ENCODE data around the gene HS6ST2.
"Not testable (repeated sequence)": the region's sequence is repeated elsewhere in the genome, so short reads cannot be mapped to it uniquely, and the experiment has no call there.

The HS6ST2 gene

DNA sequence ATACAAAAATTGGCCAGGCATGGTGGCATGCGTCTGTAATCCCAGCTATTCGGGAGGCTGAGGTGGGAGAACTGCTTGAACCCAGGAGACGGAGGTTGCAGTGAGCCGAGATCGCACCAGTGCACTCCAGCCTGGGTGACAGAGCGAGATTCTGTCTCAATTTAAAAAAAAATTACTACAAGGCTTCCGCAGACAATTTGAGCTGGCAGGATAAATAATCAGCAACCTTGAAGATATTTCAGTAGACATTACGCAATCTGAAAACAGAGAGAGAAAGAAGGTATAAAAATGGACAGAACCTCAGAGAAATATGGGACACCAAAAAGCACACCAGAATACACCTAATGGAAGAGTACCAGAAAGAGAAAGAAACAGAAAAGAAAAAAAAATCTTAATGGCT lies 25.3 kb downstream of the HS6ST2 start:
- DNase-seq, result no peak

DNA sequence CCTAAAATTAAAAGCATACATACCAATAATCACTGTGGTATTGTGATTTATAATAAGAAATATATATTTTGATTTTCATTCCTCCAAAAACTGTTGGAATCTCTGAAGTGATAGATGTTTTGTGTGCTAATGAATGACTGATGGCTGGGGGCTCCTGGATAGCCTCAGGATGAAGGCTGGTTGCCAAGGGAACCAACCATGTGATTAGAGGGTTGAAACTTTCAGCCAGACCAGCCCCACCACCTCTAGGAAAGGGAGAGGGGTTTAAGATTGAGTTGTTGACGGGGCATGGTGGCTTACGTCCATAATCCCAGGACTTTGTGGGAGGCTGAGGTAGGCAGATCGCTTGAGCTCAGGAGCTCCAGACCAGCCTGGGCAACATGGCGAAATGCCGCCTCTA lies 34.0 kb downstream of the HS6ST2 start:
- DNase-seq, result no peak

DNA sequence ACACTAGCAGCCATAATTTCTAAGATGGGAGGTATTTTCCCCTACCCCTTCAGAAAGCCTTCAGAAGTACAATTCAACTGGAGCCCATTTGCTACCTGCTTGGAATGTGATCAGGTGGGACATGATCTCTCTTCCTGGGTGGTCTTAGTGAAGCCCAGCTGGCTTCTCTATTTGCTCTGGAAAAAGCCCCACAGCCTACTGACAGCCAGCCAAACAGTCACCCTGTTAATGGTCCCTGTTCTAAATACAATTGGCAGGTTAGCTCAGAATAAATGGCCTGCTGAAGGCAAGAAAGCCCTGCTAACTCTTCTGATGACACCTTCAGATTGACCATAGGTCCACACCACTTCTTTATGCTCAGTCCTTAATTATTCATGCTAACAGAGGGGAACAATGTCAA lies 39.9 kb downstream of the HS6ST2 start:
- no peak for DNase-seq

DNA sequence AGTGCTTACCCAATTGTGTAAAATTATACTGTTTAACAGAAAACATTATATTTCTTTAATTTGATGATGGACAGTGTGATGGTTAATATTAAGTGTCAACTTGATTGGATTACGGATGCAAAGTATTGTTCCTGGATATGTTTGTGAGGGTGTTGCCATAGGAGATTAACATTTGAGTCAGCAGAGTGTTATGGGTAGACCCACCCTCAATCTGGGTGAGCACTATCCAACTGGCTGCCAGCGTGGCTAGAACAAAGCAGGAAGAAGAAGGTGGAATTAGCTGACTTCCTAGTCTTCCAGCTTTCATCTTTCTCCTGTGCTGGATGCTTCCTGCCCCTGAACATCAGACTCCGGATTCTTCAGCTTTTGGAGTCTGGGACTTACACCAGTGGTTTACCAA lies 42.1 kb downstream of the HS6ST2 start:
- no peak for DNase-seq

DNA sequence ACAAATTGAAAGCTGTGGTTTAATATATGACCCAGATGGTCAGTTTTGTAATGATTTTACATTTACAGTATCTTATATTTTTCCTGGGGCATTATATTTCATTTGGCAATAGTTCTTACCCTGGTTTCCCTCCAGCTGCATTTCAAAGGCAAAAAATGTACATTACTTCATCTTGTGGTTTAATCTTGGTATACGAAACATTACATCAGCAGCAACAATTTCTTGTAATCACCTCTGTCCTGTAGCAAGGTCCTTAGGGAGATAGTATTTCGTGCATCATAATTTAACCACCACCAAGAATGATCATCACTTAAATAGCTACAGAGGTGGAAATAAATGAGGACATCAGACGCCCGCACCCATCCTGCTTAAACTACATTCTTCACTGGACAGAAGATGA lies 48.8 kb downstream of the HS6ST2 start:
- no peak for DNase-seq

DNA sequence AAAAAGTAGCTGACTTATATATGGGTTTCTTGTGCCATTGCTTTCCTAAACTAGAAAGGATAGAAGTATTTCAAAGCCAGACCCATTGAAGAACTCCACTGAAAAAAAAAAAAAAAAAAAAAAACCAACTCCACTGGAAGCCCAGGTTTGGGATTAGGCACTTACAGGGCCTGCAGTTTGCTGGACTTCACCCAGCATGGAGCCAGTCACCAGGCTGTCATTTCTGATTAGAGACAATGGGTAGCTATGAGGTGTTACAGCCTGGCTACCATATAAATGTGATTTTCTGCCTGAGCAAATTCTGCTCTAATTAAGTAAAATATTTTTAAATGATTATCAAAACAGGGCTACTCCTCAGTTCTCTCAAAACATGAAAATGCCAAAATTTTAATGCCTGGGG lies 49.5 kb downstream of the HS6ST2 start:
- no peak for DNase-seq

DNA sequence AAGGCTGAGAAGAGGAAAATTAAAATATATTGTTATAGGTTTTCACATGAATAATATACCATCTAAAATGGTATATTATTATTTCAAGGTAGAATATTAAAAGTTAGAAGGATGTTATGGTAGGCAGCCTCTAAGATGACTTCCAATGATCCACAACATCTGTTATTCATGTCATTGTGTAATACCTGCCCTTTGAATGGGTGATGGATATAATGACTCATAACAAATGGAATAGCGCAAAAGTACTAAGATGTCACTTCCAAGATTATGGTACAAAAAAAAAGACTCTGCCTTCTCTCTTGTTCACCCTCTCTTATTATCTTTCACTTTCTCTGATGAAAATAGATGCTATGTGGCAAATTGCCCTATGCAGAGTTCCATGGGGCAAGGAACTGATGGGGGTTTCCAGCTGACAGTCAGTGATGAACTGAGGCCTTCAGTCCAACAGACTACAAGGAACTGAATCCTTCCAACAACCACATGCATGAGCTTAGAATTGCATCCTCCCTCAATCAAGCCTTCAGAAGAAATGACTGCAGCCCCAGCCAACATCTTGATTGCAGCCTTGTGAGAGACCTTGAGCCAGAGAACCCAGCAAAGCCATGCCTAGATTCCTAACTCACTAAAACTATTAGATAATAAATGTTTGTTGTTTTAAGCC lies 57.7 kb downstream of the HS6ST2 start:
- DNase-seq, result no peak

DNA sequence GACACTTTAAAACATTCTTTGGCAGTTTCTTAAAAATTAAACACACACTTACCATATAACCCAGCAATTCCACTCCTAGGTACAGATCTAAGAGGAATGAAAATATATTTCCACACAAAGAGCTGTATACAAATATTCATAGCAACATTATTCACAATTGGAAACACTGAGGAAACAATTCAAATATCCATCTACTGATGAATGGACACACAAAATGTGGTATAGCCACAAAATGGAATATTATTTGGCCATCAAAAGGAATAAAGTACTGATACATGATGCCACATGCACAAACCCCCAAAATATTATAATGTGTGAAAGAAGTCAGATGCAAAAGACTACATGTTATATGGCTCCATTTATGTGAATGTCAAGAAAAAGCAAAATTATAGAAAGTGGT lies 70.9 kb downstream of the HS6ST2 start:
- DNase-seq, result no peak

DNA sequence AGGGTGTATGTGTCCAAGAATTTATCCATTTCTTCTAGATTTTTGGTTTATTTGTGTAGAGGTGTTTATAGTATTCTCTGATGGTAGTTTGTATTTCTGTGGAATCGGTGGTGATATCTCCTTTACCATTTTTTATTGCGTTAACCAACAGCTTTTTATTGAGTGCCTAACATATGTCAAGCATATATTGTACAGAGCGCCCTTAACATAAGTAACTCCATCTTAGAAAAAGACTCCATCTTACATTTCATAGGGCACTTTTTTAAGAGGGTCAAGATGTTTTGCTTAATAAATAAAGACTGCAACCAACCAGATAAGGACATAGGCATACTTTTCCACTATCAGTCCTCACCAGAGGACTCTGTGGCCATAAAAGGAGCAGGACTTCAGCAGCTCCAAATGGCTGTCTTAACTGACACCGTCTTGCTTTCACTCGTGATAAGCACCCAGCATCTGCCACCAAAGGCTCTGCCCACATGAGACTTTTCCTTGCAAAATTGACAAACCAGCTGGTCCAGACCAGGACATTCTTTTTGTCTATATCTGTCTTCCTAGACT lies 75.0 kb downstream of the HS6ST2 start:
- DNase-seq, result no peak

DNA sequence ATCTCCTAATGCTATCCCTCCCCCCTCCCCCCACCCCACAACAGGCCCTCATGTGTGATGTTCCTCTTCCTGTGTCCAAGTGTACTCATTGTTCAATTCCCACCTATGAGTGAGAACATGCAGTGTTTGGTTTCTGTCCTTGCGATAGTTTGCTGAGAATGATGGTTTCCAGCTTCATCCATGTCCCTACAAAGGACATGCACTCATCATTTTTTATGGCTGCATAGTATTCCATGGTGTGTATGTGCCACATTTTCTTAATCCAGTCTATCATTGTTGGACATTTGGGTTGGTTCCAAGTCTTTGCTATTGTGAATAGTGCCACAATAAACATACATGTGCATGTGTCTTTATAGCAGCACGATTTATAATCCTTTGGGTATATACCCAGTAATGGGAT lies 77.7 kb downstream of the HS6ST2 start:
- not testable (repeated sequence) for DNase-seq

DNA sequence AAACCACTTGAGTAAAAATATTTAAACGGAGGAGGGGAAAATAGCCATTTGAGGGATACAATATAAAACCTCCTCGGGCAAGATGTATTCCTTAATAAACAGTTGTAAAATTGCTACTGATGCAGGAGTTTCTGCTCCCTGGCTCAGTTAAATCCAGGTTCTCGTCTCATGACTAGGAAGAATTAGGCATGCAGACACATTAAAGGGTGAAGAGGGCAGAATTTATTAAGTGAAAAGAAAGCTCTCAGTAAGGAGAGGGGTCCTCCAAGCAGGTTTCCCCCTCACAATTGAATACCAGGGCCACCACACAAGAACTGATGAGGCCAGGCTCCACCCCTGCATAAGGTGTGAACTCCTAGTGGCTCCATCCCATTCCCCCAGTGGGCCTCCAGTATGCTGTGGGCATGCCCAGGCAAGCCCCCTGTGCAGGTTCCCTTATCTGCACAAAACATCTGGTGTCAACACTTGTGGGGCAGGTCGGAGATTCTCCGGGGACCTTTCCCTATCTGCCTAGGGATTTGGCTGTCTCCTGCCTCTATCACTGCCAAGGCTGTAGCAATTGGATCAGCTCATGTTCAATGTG lies 80.4 kb downstream of the HS6ST2 start:
- no peak for DNase-seq

DNA sequence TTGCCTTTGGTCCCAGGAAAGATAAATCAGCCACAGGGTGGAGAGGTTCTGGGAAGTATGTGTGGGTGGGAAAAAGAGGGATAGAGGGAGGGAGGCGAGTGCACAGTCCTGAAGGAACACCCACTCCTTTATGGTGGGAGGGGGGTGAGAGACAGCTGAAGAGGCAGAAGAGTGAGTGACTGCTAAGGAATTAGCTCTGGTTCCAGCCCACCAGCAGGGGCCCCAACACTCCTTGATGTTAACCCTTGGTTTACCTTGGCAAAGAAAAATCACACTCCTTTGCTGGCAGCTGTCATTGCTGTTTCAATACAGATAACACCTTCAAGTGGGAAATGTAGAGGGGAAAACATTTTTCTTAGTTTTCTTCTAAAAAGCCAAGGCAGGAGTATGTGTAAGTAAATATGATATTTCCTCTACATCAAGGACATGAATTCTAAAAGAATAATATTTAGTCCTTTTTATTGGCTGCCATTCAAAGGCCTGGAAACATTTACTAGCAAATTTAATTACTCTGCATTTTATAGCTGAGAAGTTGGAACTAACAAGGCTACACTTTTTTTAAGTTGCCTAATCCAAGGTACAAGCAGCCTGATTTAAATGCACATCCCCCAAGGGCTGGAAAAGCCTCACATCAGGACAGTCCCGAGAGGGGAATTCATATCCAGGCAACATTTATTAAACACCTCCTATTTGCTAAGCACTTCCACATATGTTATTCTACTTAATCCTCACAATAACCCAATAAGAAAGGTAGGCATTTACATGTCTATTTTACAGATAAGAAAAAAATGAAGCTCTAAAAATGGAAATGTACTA lies 81.7 kb downstream of the HS6ST2 start:
- DNase-seq, result no peak

DNA sequence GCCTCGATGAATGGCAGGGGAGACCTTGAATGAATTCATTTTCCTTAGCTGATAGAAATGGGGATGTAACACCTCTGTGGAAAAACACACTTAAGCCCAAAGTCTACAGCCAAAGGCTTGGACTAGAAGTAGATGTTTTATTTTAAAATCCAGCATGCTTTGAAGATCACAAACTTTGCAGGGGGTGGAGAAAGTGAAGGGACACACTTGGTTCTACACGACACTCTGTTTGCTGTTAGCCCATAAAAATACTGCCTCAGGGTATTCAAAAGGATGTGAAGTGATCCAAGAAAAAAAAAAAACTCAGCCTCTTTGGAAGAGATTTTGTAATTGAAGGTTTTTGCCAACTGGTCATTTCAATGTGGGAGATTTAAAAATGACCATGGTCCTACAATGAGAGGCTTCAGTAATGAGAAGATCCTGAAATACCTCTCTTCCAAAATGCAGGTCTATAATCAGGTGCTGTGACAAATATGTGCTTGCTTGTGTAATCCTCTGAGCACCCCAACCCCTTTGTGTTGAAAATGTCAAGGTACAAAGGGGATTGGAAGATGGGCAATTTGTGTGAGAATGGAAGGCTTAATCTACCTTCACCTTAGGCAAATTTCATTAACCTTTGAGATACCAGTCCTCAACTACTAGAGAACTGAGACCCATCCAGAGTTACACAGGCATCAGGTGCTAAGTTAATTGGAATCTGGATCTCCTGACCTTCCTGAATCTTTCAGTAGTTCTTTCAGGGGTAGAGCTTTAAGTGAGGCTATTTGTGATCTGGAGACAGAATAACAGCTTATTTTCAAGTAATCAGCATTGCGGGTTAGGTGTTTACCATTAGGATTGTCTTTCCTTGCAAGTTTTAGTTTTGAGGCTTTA lies 82.5 kb downstream of the HS6ST2 start:
- no peak for DNase-seq

DNA sequence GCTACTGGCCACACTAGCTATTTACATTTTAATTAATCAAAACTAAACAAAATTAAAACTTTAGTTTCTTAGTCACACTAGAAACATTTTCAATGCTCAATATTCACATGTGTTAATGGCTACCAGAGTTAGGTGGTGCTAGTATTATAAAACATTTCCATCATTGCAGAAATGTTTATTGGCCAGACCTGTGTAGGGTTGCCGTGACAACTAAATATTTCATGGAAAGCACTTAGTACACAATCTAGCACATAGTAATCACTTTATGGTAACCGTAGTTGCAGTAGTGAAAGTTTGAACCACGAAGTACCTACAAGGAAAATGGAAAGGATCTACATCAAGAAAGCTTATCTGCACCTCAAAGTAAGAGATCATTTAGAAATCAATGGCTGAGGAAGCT lies 95.9 kb downstream of the HS6ST2 start:
- DNase-seq, result no peak

DNA sequence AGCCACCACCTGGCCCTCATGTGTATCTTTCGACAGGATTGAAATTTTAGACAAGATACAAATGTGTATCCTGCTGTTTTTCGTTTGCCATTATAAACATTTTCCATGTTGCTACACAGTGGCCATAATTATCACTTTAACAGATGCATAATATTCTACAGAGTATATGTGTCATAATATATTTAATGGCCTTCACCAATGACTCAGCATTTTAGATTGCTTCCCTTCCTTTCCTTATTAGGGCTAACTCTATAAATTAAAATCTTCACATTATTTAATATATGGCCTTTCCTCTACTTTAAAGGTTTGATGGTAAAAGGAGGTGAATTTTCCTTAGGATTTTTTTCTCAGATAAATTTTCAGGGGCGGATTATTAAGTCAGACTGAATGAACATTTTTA lies 97.4 kb downstream of the HS6ST2 start:
- DNase-seq, result no peak

DNA sequence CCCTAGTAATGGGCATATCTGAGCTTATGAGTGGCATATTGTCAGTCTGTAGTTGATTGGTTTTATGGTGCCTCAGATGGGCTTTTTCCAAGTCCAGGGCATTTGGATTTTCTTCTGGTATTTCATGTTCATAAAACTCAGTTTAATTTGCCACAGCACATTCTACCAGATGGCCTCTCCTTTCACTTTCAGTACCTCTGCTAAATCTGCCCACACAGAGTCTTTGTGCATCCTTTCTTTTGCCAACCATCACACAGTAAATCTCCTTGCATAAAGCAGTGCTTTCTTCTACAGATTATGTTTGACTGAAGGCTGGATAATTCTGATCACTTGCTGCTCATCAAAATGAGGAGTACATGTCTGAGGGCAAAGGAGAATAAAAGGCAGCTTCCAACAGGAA lies 98.2 kb downstream of the HS6ST2 start:
- no peak for DNase-seq

DNA sequence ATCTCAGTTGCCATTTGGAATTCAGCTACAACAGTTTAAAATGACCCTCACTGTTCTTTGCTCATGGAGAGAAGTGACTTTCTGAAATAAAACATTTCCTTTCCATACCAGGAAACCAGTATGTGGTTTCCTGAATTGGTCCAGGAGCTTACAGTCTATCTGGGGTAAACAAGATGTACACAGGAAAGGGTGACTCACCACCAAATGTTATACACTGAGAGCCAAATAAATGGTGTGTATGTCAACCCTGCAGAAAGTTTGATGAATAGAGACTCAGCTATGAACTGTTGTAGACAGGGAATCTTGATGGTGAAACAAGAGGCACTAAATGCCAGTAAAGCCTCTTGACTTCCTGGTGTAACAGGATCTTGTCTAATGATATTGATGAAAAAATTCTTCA lies 100.4 kb downstream of the HS6ST2 start:
- DNase-seq, result no peak

DNA sequence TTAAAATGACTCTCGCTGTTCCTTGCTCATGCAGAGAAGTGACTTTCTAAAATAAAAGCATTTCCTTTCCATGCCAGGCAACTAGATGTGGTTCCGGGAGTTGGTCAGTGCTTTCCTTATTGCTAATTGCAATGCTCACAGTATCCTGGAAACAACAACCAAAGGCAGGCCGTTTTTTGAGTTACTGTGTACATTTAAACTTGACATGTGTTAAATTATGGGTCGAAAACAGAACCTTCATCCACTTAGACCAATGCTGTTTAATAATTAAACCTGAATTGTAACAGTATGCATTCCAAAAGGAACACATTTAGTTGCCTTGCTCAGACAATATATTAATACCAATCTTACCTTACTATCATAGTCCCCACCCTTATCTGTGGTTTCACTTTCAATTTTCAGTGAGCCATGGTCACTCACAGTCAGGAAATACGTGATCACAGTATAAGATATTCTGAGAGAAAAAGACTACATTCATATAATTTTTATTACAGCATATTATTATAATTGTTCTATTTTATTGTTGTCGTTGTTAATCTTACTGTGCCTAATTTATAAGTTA lies 102.6 kb downstream of the HS6ST2 start:
- no peak for DNase-seq

DNA sequence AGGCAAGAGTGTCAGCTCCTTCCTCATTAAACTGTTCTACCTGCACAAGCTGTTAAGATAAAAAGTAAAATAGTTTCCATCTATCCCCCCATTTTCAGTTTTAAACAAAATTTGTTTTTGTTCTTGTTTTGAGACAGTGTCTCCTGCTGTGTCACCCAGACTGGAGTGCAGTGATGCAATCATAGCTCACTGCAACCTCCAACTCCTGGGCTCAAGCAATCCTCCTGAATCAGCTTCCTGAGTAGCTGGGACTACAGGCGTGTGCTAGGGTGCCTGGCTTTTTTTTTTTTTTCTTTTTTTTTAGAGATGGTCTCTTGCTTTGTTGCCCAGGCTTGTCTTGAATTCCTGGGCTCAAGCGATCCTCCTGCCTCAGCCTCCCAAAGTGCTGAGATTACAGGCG lies 105.4 kb downstream of the HS6ST2 start:
- no peak for DNase-seq

DNA sequence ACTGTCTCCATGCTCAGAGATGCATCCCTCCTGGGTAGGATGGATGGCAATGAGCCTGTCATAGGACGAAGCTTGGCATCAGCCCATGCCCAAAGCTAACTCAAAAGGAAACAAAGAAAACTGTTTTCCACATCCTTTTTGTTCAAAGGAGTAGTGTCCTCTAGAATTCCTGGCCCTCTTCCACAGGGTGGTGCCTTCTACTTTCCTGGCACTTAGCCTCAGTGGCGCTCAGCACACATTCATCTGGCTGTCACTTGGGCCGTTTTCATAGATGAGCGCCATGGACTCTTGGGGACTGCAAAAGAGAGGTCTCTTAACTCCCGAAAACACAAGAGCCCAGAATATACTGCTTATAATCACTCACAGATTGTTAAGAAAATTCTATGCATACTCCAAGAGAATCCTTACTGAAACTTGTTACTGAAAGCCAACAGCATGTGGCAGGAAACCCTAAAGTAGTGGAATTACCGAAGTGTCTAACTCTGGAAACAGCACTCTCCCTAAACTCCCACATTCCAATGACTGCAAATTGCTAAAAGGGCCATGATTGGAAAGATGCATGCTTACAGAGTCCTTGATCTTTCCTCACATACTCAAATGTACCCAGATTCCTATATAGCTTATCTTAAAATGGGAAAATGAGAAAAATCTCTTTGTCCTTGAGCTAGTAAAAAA lies 110.0 kb downstream of the HS6ST2 start:
- DNase-seq, result no peak

DNA sequence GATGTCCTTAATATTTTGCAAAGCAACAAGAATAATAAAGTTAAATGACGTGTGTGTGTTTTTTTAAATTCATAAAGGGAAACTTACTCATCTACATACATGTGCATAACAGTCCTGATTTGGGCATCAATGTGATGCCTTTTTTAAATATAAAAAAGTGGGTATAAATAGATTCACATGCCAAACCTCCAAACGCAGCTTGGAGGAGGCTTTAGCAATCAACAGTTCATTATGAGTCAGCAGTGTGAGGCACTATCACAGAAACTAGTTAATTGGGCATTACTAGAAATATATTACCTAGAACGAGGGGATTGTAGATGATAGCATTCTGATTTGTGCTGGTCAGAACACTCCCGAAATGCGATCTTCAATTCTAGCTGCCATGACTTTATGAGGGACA lies 115.1 kb downstream of the HS6ST2 start:
- DNase-seq, result no peak

Measured in KG1 (cell line).